Neural progenitor cell (in vitro differentiated cells): ENCODE measurements around the gene LRBA. TPM values are rescaled to one million over a fixed set of nuclear protein-coding genes. Genes with fewer than 3 reads are reported as not detected.

ENCODE experiments used
- DNase-seq: peaks from one replicate; pipeline ENCODE4 v3.0.0-alpha.2; 2016; ENCODE audit warnings: low spot score
- H2AFZ ChIP-seq: fragments of 200-600 bp; sonication (generic); replicated peaks from 2 replicates; pipeline ENCODE4 v1.6.1; 2016; ENCODE audit warnings: antibody characterized with exemption
- H3F3A ChIP-seq: fragments of 200-600 bp; sonication (generic); 2 replicates; pipeline ENCODE4 v1.6.1; 2016; ENCODE audit warnings: antibody characterized with exemption, low read depth
- H3K27ac ChIP-seq: fragments of 200-600 bp; sonication (generic); 2 replicates; pipeline ENCODE4 v1.5.1; 2016; ENCODE audit warnings: mild to moderate bottlenecking
- H3K27me3 ChIP-seq: fragments of 200-600 bp; sonication (generic); 2 replicates; pipeline ENCODE4 v1.6.1; 2016; ENCODE audit warnings: mild to moderate bottlenecking, moderate library complexity
- H3K36me3 ChIP-seq: fragments of 200-600 bp; sonication (generic); 2 replicates; pipeline ENCODE4 v1.5.1; 2016
- H3K4me1 ChIP-seq: fragments of 200-600 bp; sonication (generic); 2 replicates; pipeline ENCODE4 v1.6.1; 2016; ENCODE audit warnings: mixed run types
- H3K4me2 ChIP-seq: fragments of 200-600 bp; sonication (generic); 2 replicates; pipeline ENCODE4 v1.6.1; 2016
- H3K4me3 ChIP-seq: fragments of 200-600 bp; sonication (generic); 2 replicates; pipeline ENCODE4 v1.5.1; 2016
- H3K79me2 ChIP-seq: fragments of 200-600 bp; sonication (generic); 2 replicates; pipeline ENCODE4 v1.6.1; 2016; ENCODE audit warnings: low read depth
- H3K9ac ChIP-seq: fragments of 200-600 bp; sonication (generic); 2 replicates; pipeline ENCODE4 v1.6.1; 2016
- H3K9me3 ChIP-seq: fragments of 200-600 bp; sonication (generic); 2 replicates; pipeline ENCODE4 v1.5.1; 2016; ENCODE audit warnings: low read depth
- H4K20me1 ChIP-seq: fragments of 200-600 bp; sonication (generic); 2 replicates; pipeline ENCODE4 v1.6.1; 2016; ENCODE audit warnings: low read depth
- H3K27ac Mint-ChIP-seq: 3 replicates; pipeline ENCODE4 v1.8.0; 2021; ENCODE audit warnings: mixed read lengths
- H3K27me3 Mint-ChIP-seq: 2 replicates; pipeline ENCODE4 v1.8.0; 2022; ENCODE audit warnings: low read depth, mild to moderate bottlenecking, inconsistent platforms, moderate library complexity, mixed read lengths; ENCODE audit not compliant: insufficient read depth
- H3K36me3 Mint-ChIP-seq: 3 replicates; pipeline ENCODE4 v1.8.0; 2021; ENCODE audit warnings: mixed read lengths
- H3K4me1 Mint-ChIP-seq: 3 replicates; pipeline ENCODE4 v1.8.0; 2021; ENCODE audit warnings: mixed read lengths
- H3K4me3 Mint-ChIP-seq: 3 replicates; pipeline ENCODE4 v1.8.0; 2021; ENCODE audit warnings: mild to moderate bottlenecking, moderate library complexity, mixed read lengths
- H3K9me3 Mint-ChIP-seq: 3 replicates; pipeline ENCODE4 v1.8.0; 2020; ENCODE audit warnings: mixed read lengths
- CTCF ChIP-seq: fragments of 200-600 bp; sonication (generic); IDR thresholded peaks from 2 replicates; pipeline ENCODE4 v1.5.1; 2017; ENCODE audit warnings: antibody characterized with exemption, mild to moderate bottlenecking
- EZH2 ChIP-seq: fragments of 200-600 bp; sonication (generic); IDR thresholded peaks from 2 replicates; pipeline ENCODE4 v1.6.1; 2017; ENCODE audit warnings: antibody characterized with exemption, mild to moderate bottlenecking, moderate library complexity
- EZH2phosphoT487 ChIP-seq: fragments of 200-600 bp; sonication (generic); IDR thresholded peaks from 2 replicates; pipeline ENCODE4 v1.6.1; 2017; ENCODE audit warnings: antibody characterized with exemption
- total RNA-seq: library from RNA; depleted of rRNA; stranded (reverse); fragments of >200 nt; gene quantifications from 2 replicates; pipeline ENCODE4 v1.2.3, GENCODE V29; 2015; ENCODE audit warnings: low replicate concordance

The LRBA gene
- total RNA-seq, 1 donor from 2014 or later: 111 TPM

DNA sequence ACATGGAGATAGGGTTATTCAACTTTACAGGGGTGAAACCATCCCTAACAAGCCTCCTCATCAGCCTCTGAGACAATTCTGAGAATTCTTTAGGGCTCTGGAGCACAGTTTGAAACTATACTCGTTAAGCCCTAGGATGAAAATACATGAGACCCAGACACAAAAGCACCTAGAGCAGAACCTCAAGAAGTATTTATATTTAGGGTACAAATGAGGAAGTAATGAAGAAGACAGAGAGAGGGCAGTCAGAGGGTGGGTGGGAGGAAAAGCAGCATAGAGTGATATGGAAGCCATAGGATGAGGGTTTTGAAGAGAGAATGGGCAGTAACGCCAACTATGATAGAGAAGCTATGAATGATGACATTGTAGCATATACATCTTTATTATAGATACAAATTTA, 686.6 kb downstream of the LRBA start:
- no peak overlapping the region for H3K4me2 ChIP-seq
- H3K9me3 ChIP-seq: no peaks in the 10 kb centered on the region
- H3K9ac ChIP-seq: no peak overlapping the region
- H3K27ac ChIP-seq: no peak overlapping the region
- Mint-ChIP-seq H3K27ac (no peak overlapping the region), H3K4me3 (no peak overlapping the region), H3K9me3 (no peaks in the 10 kb centered on the region), H3K36me3 (peaks cover 5% of the 10 kb centered on the region), H3K4me1 (peaks cover 5% of the 10 kb centered on the region), H3K27me3 (no peaks in the 10 kb centered on the region)
- H3K4me1 ChIP-seq: peaks cover 37% of the 10 kb centered on the region
- no peak overlapping the region for H3K4me3 ChIP-seq
- H3K79me2 ChIP-seq: no peaks in the 10 kb centered on the region
- no peaks in the 10 kb centered on the region for H4K20me1 ChIP-seq
- TF ChIP-seq EZH2 (no peak), CTCF (no peak), EZH2phosphoT487 (no peak)
- H3F3A ChIP-seq: peaks cover 5% of the 10 kb centered on the region
- no peaks in the 10 kb centered on the region for H3K27me3 ChIP-seq
- no peaks in the 10 kb centered on the region for H3K36me3 ChIP-seq
- DNase-seq: no peak
- no peak overlapping the region for H2AFZ ChIP-seq

DNA sequence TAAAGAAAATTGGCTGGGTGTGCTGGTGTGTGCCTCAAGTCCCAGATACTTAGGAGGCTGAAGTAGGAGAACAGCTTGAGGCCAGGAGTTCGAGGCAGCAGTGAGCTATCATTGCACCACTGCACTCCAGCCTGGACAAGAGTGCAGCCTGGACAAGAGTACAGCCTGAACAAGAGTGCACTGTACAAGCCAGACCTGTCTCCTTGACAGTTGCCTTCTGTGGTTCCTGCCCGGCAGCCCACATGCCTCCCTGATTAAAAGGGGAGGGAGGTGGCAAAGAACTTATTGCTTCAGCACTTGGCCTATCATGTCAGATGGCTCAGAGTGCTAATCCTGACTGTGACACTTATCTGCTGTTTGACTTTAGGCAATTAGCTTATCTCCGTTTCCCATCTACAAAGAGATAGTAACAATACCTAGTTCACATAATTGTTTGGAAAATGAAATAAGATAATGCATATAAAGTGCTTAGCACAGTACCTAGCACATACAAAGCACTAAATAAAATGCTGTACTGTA, 687.8 kb downstream of the LRBA start:
- H2AFZ ChIP-seq: no peak overlapping the region
- no peaks in the 10 kb centered on the region for H3K27me3 Mint-ChIP-seq
- no peak overlapping the region for H3K4me3 Mint-ChIP-seq
- no peaks in the 10 kb centered on the region for H3K27me3 ChIP-seq
- no peak overlapping the region for H3K27ac ChIP-seq
- no peaks in the 10 kb centered on the region for H3K9me3 Mint-ChIP-seq
- H4K20me1 ChIP-seq: no peaks in the 10 kb centered on the region
- H3K36me3 ChIP-seq: no peaks in the 10 kb centered on the region
- H3F3A ChIP-seq: peaks cover 6% of the 10 kb centered on the region
- no peaks in the 10 kb centered on the region for H3K79me2 ChIP-seq
- TF ChIP-seq CTCF (no peak), EZH2 (no peak), EZH2phosphoT487 (no peak)
- no peak overlapping the region for H3K4me2 ChIP-seq
- H3K4me1 Mint-ChIP-seq: peaks cover 8% of the 10 kb centered on the region
- no peak for DNase-seq
- H3K4me1 ChIP-seq: peaks cover 43% of the 10 kb centered on the region
- H3K9me3 ChIP-seq: no peaks in the 10 kb centered on the region
- H3K36me3 Mint-ChIP-seq: peaks cover 5% of the 10 kb centered on the region
- H3K9ac ChIP-seq: no peak overlapping the region
- no peak overlapping the region for H3K4me3 ChIP-seq
- no peak overlapping the region for H3K27ac Mint-ChIP-seq

- TF ChIP-seq EZH2: no peak
- TF ChIP-seq CTCF: no peak
- TF ChIP-seq EZH2phosphoT487: no peak
- Histone ChIP-seq H4K20me1 (no peaks in the 10 kb centered on the region), H3K4me2 (no peak overlapping the region), H3K27ac (no peak overlapping the region), H3K4me1 (peaks cover 52% of the 10 kb centered on the region), H3K9me3 (no peaks in the 10 kb centered on the region), H3K27me3 (no peaks in the 10 kb centered on the region), H3K79me2 (no peaks in the 10 kb centered on the region), H2AFZ (no peak overlapping the region), H3K4me3 (no peak overlapping the region), H3K9ac (no peak overlapping the region), H3F3A (peaks cover 6% of the 10 kb centered on the region), H3K36me3 (no peaks in the 10 kb centered on the region)
- Mint-ChIP-seq H3K27me3 (no peaks in the 10 kb centered on the region), H3K27ac (no peak overlapping the region), H3K9me3 (no peaks in the 10 kb centered on the region), H3K4me3 (no peak overlapping the region), H3K36me3 (peaks cover 5% of the 10 kb centered on the region), H3K4me1 (peaks cover 16% of the 10 kb centered on the region)
- no peak for DNase-seq
These were observed 689.2 kb downstream of the LRBA start for GRCh38 chr4:150325872-150326271.
